Measurements from ENCODE around the gene SLCO1C1.

DNA sequence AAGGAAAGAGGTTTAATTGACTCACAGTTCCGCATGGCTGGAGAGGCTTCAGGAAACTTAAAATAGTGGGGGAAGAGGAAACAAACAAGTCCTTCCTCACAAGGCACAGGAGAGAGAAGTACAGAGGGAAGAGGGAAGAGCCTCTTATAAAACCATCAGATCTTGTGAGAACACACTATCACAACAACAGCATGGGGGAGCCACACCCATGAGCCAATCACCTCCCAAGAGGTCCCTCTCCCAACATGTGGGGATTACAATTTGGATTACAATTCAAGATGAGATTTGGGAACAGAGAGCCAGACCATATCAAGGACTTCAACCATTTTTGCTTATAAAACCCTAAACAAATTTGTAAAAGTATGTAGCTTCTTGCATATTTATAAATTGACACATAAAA lies 45.8 kb downstream of the SLCO1C1 start:
- TF ChIP-seq, protein P1, sequence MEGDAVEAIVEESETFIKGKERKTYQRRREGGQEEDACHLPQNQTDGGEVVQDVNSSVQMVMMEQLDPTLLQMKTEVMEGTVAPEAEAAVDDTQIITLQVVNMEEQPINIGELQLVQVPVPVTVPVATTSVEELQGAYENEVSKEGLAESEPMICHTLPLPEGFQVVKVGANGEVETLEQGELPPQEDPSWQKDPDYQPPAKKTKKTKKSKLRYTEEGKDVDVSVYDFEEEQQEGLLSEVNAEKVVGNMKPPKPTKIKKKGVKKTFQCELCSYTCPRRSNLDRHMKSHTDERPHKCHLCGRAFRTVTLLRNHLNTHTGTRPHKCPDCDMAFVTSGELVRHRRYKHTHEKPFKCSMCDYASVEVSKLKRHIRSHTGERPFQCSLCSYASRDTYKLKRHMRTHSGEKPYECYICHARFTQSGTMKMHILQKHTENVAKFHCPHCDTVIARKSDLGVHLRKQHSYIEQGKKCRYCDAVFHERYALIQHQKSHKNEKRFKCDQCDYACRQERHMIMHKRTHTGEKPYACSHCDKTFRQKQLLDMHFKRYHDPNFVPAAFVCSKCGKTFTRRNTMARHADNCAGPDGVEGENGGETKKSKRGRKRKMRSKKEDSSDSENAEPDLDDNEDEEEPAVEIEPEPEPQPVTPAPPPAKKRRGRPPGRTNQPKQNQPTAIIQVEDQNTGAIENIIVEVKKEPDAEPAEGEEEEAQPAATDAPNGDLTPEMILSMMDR (IDR thresholded peaks at IDR 0.05) = no peak
- TF ChIP-seq RFX5 (IDR thresholded peaks at IDR 0.05; ENCODE audit: low read length) (no peak), YY1 (IDR thresholded peaks at IDR 0.05; ENCODE audit: low read depth) (no peak), POLR2AphosphoS5 (IDR thresholded peaks at IDR 0.05; ENCODE audit: low read depth, low read length) (no peak), EZH2phosphoT487 (IDR thresholded peaks at IDR 0.05; ENCODE audit: borderline replicate concordance, low read depth) (no peak), RAD21 (IDR thresholded peaks at IDR 0.05; ENCODE audit: low read length) (no peak), RXRA (IDR thresholded peaks at IDR 0.05; ENCODE audit: borderline replicate concordance, low read depth) (no peak), RCOR1 (IDR thresholded peaks at IDR 0.05; ENCODE audit: low read length) (no peak), EP300 (IDR thresholded peaks at IDR 0.05; ENCODE audit: borderline replicate concordance in 1 of 2, low read depth in 1 of 2, low read length in 1 of 2) (no peak), JUND (IDR thresholded peaks at IDR 0.05) (no peak)
- TF ChIP-seq, protein P2, sequence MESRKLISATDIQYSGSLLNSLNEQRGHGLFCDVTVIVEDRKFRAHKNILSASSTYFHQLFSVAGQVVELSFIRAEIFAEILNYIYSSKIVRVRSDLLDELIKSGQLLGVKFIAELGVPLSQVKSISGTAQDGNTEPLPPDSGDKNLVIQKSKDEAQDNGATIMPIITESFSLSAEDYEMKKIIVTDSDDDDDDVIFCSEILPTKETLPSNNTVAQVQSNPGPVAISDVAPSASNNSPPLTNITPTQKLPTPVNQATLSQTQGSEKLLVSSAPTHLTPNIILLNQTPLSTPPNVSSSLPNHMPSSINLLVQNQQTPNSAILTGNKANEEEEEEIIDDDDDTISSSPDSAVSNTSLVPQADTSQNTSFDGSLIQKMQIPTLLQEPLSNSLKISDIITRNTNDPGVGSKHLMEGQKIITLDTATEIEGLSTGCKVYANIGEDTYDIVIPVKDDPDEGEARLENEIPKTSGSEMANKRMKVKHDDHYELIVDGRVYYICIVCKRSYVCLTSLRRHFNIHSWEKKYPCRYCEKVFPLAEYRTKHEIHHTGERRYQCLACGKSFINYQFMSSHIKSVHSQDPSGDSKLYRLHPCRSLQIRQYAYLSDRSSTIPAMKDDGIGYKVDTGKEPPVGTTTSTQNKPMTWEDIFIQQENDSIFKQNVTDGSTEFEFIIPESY (IDR thresholded peaks at IDR 0.05; ENCODE audit: borderline replicate concordance, low read depth) = no peak
- TF ChIP-seq, protein P3, sequence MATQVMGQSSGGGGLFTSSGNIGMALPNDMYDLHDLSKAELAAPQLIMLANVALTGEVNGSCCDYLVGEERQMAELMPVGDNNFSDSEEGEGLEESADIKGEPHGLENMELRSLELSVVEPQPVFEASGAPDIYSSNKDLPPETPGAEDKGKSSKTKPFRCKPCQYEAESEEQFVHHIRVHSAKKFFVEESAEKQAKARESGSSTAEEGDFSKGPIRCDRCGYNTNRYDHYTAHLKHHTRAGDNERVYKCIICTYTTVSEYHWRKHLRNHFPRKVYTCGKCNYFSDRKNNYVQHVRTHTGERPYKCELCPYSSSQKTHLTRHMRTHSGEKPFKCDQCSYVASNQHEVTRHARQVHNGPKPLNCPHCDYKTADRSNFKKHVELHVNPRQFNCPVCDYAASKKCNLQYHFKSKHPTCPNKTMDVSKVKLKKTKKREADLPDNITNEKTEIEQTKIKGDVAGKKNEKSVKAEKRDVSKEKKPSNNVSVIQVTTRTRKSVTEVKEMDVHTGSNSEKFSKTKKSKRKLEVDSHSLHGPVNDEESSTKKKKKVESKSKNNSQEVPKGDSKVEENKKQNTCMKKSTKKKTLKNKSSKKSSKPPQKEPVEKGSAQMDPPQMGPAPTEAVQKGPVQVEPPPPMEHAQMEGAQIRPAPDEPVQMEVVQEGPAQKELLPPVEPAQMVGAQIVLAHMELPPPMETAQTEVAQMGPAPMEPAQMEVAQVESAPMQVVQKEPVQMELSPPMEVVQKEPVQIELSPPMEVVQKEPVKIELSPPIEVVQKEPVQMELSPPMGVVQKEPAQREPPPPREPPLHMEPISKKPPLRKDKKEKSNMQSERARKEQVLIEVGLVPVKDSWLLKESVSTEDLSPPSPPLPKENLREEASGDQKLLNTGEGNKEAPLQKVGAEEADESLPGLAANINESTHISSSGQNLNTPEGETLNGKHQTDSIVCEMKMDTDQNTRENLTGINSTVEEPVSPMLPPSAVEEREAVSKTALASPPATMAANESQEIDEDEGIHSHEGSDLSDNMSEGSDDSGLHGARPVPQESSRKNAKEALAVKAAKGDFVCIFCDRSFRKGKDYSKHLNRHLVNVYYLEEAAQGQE (IDR thresholded peaks at IDR 0.05; ENCODE audit: low read depth, low read length) = no peak
